GM19328 (cell line): Measurements from ENCODE around the gene GTF3C1.
"Not testable (repeated sequence)": the region's sequence is repeated elsewhere in the genome, so short reads cannot be mapped to it uniquely, and the experiment has no call there.

ENCODE experiments used
- ATAC-seq: cut with Tn5 transposase; IDR thresholded peaks from one replicate; pipeline ENCODE4 v1.9.1; 2021; ENCODE audit warnings: mild to moderate bottlenecking, moderate library complexity; ENCODE audit not compliant: unreplicated experiment

Gene GTF3C1

GRCh38 chr16:27464626-27465482, 84.9 kb downstream of the GTF3C1 start:
- ATAC-seq, result no peak

- ATAC-seq, result no peak
Observed at GRCh38 chr16:27463741-27464591, 85.7 kb downstream of the GTF3C1 start.

- no peak for ATAC-seq
Observed at GRCh38 chr16:27462846-27463682, 86.6 kb downstream of the GTF3C1 start.

GRCh38 chr16:27462200-27462845, 87.4 kb downstream of the GTF3C1 start:
- ATAC-seq, result no peak

- no peak for ATAC-seq
Observed at GRCh38 chr16:27461483-27462171, 88.1 kb downstream of the GTF3C1 start.

GRCh38 chr16:27460663-27461482, 88.8 kb downstream of the GTF3C1 start:
- no peak for ATAC-seq

- no peak for ATAC-seq
Observed at GRCh38 chr16:27460213-27460612, 89.5 kb downstream of the GTF3C1 start.

- ATAC-seq, result no peak
Observed at GRCh38 chr16:27458987-27459688, 90.6 kb downstream of the GTF3C1 start.

- no peak for ATAC-seq
Observed at GRCh38 chr16:27458258-27458657, 91.5 kb downstream of the GTF3C1 start.

- not testable (repeated sequence) for ATAC-seq
Observed at GRCh38 chr16:27457605-27457900, 92.2 kb downstream of the GTF3C1 start.

GRCh38 chr16:27455700-27456099, 94.0 kb downstream of the GTF3C1 start:
- ATAC-seq, result no peak

GRCh38 chr16:27453494-27453825, 96.3 kb downstream of the GTF3C1 start:
- no peak for ATAC-seq

GRCh38 chr16:27452569-27453493, 96.9 kb downstream of the GTF3C1 start:
- ATAC-seq, result no peak

GRCh38 chr16:27450196-27450549, 99.5 kb downstream of the GTF3C1 start:
- ATAC-seq, result no peak

- no peak for ATAC-seq
Observed at GRCh38 chr16:27449434-27450195, 100.1 kb downstream of the GTF3C1 start.

GRCh38 chr16:27448532-27449433, 100.9 kb downstream of the GTF3C1 start:
- ATAC-seq, result no peak
